GM18499 (cell line): ENCODE results near the gene RSPH9.

Source experiments
- ATAC-seq: cut with Tn5 transposase; IDR thresholded peaks from one replicate; pipeline ENCODE4 v1.9.1; 2021; ENCODE audit warnings: moderate number of reproducible peaks; ENCODE audit not compliant: insufficient read depth, unreplicated experiment

Gene RSPH9

DNA sequence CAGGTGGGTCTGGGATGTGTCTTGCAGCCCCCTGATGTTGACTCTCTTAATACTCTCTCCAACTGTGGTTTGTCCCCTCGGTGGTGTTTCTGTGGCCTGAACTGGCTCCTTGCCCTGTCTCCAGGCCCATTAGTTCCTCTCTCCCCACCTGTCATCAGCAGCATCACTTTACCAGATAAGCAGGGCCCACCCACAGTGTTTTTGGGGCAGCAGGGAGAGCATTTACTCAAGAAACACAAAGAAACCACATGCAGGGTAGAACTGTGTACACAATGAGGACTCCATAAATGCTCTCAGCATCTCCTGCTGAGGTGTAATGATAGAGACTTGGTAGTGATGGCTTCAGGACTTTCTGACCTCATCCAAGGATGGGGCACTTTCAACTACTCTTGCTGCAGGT lies 62.9 kb downstream of the RSPH9 start:
- ATAC-seq, result no peak

DNA sequence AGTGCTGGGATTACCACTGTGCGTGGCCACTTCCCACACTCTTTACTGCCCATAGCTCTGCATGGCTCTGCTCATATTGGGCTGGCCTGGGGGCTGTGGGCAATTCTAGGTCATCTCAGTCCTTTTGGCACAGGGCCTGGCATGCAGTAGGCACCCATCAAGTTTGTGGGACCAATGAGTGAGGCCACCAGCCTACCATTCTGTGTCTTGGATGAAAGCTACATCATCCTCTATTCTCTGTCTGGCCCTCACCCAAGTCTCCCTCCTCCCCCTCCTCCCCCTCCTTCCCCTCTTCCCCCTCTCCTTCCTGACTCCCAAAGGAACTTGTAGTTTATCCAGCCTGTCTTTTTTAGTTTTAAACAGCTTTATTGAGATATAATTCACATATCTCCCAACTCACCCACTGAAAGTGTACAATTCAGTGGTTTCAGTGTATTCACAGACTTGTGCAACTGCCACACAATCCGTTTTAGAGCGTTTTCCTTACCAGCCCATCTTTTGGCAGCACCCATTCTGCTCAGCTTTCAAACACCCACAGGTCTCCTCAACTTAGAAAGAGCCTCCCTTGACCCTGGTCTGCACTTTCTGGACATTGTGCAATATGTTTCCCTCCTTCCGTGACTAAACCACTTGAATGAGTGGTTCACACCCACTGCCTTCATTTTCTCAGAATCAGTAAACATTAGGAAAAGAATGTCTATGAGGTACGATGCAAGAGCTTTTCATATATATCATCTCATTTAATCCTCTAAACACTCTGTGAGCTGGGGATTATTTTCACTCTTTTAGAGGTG lies 64.2 kb downstream of the RSPH9 start:
- ATAC-seq, result no peak

- ATAC-seq, result no peak
Observed at GRCh38 chr6:43709654-43710303, 64.9 kb downstream of the RSPH9 start.

- ATAC-seq, result no peak
Observed at GRCh38 chr6:43710576-43710975, 65.7 kb downstream of the RSPH9 start.

GRCh38 chr6:43712579-43712978 lies 67.7 kb downstream of the RSPH9 start:
- ATAC-seq, result no peak

GRCh38 chr6:43713643-43714310 lies 68.9 kb downstream of the RSPH9 start:
- ATAC-seq, result no peak

DNA sequence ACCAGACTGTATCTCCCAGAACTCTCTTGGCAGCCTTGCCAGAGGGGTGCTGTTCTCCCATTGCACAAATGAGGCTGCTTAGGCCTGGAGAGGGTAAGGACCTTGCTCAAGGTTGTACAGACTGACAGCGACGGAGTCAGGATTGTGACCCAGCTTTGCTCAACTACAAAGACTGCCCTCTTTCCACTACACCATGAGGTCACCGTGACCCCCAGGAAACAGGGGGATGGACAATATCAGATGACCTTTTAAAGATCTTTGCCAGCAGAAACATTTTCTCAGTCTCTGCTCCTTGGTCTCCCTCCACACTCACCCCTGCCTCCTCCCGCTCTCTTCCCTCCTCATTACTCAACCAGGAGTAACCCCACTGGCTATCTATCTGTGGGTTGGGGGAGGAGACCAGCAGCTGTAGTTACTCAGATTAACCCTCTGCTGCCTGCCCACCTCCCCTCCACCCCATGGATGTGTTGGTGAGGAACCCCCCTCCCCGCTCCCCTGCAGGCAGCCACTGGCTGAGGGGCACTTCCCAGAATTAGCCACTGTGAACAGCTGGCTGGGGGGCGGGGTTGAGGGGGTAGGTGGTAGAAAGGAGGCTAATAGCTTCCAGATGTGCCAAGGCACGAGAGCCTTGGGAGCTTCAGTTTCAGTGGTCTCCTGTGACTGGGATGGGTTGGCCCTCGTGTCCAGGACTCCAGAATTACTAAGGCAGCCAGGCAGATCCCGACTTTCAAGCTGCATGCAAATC lies 69.6 kb downstream of the RSPH9 start:
- ATAC-seq, result peak; percentile 11

DNA sequence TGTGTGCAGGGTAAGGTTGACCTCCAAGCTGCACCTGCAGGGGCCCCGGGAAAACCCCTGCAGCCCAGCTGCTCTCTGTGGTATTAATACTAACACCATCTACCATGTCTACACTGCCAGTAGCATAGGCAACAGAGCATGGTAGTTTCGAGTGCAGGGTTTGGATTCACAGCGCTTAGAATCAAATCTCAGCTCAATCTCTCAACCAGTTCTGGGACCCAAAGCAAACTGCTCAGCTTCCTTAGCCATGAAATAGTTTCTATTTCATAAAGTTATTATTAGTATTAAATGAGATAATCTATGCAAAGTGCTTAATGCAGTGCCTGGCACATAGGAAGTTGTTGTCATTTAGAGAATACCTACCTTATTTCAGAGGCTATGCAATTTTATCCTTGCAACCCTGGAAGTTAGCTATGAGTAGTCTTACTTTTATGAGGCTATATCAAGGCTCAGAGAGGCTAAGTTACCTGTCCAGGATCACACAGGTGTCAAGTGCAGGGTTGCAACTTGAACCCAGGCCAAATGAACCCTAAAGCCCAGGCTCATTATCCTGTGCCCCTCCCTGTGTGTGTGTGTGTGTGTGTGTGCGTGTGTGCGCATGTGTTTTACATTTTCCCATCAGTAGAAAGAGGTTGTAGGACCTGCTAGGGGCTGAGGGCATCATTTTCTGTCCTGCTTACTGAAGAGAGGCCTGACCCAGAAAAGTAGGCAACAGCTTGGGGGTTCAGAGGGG lies 70.4 kb downstream of the RSPH9 start:
- peak; percentile 78 for ATAC-seq

DNA sequence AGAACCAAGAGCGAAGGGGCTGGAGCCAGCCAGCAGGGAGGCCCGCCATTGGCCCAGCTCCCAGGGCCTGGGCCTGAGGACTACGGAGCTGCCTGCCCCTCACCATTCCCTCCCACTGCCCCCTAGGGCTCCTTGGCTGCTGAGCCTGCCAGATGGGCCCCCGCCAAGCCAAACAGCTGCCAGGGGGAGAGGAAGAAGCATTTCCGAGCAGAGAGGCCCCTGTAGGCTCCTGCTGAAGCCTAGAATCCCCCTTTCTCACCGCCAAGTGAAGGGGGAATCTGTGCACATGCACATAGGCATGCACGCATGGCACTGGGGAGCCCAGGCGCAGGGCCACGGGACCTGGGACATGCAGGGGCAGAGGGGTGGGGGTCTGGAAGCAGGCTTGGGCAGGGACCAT lies 71.3 kb downstream of the RSPH9 start:
- ATAC-seq, result no peak

GRCh38 chr6:43717389-43717788 lies 72.6 kb downstream of the RSPH9 start:
- ATAC-seq, result no peak

DNA sequence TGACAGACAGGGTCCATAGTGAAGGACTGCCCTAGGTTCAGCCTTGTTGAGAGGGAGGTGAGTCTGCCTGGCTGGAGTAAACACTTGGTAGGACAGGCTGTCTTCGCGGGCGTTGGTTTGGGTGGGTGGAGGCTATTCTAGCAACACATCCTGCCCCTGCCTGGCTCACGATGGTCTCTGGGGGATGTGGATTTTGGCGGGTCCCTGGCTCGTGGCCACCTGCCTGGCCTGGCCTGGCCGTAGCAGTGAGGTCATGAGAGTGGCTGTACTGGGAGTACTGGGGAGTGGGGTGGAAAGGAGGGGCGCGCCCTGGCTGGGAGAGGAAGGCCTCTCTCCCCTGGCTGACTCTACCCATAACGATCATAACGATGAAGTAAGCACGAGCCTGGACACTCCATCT lies 73.0 kb downstream of the RSPH9 start:
- ATAC-seq, result no peak

GRCh38 chr6:43718387-43719105 lies 73.7 kb downstream of the RSPH9 start:
- ATAC-seq, result no peak

DNA sequence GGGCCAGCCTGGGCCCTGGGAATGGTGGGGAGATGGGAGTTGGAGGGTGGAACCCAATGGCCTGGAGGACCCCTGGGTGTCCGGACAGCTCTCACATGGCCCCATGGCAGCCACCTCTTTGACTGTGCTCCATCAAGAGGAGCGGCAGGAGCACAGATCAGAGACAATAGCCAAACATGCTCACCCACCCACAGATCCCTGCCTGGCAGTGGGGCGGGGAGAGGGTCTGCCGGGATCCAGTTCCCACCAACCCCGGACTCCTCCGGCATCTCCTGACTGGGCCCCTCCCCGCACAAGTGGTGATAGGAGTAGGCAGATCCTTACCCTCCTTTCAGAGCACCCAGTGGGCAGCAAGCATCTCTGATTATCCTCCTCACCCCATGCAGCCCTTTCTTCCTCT lies 74.7 kb downstream of the RSPH9 start:
- no peak for ATAC-seq

DNA sequence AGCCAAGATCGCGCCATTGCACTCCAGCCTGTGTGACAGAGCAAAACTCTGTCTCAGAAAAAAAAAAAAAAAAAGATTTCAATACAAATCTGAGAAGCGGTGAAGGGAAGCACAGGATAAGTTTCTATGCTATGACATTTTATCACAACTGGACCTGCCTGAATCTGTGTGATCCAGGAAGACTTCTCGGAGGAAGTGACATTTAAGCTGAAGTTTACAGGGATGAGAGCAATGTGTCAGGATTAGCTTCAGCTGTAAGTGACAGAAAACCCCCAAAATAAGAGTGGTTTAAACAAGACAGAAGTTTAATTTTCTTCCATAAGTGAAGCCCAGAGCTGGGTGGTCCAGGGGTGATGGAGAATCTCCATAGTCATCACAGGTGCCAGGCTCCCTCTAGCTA lies 76.2 kb downstream of the RSPH9 start:
- ATAC-seq, result no peak
